D341Med (cell line): ENCODE data around the gene COL7A1.
A peak's percentile ranks its signal among the peaks of the same experiment; 100 is the strongest.

Source experiments
- DNase-seq: peaks from one replicate; pipeline ENCODE4 v3.0.0; 2012; ENCODE audit warnings: low spot score

Gene COL7A1

GRCh38 chr3:48619541-48620524, 24.7 kb upstream of the COL7A1 start:
- no peak for DNase-seq

GRCh38 chr3:48617559-48617958, 22.4 kb upstream of the COL7A1 start:
- no peak for DNase-seq

GRCh38 chr3:48614044-48614443, 18.9 kb upstream of the COL7A1 start:
- no peak for DNase-seq

GRCh38 chr3:48612309-48612708, 17.2 kb upstream of the COL7A1 start:
- DNase-seq = no peak

GRCh38 chr3:48609088-48610005, 14.2 kb upstream of the COL7A1 start, which contains the start of gene UQCRC1:
Gene UQCRC1, minus strand, starts transcription at chr3:48609646. Its CDS starts 26 bp downstream, at chr3:48609620.
- DNase-seq = peak; percentile 99

- DNase-seq = no peak
Observed at GRCh38 chr3:48607519-48607918, 12.4 kb upstream of the COL7A1 start.

GRCh38 chr3:48601622-48601994, 6.5 kb upstream of the COL7A1 start:
- no peak for DNase-seq

GRCh38 chr3:48600711-48601621, 5.8 kb upstream of the COL7A1 start:
- DNase-seq = no peak

- no peak for DNase-seq
Observed at GRCh38 chr3:48599509-48600285, 4.6 kb upstream of the COL7A1 start.

- DNase-seq = no peak
Observed at GRCh38 chr3:48599077-48599501, 4.0 kb upstream of the COL7A1 start.

- DNase-seq = no peak
Observed at GRCh38 chr3:48598323-48599076, 3.4 kb upstream of the COL7A1 start.

- no peak for DNase-seq
Observed at GRCh38 chr3:48597408-48597800, 2.3 kb upstream of the COL7A1 start.

GRCh38 chr3:48596676-48597407, 1.7 kb upstream of the COL7A1 start:
- DNase-seq = no peak

- DNase-seq = no peak
Observed at GRCh38 chr3:48596157-48596556, 1.0 kb upstream of the COL7A1 start.

- no peak for DNase-seq
Observed at GRCh38 chr3:48595526-48596121, 495 bp upstream of the COL7A1 start.

GRCh38 chr3:48594417-48595049, 596 bp downstream of the COL7A1 start:
- DNase-seq = no peak

- DNase-seq = no peak
Observed at GRCh38 chr3:48593337-48593736, 1.8 kb downstream of the COL7A1 start.

GRCh38 chr3:48592519-48593087, 2.5 kb downstream of the COL7A1 start:
- no peak for DNase-seq
